HEK293 (cell line): ENCODE measurements around the gene SDHAF1.
A peak's percentile ranks its signal among the peaks of the same experiment; 100 is the strongest.

Source experiments
- CTCF ChIP-seq: fragments of 450-650 bp; formaldehyde crosslinking; IDR thresholded peaks from 2 replicates; pipeline ENCODE4 v1.5.1; 2016; ENCODE audit warnings: missing biosample characterization, missing genetic modification characterization
- OSR2 ChIP-seq: fragments of 450-650 bp; formaldehyde crosslinking; IDR thresholded peaks from 2 replicates; pipeline ENCODE4 v1.5.1; 2016; ENCODE audit warnings: missing biosample characterization, missing genetic modification characterization
- OVOL3 ChIP-seq: fragments of 450-650 bp; formaldehyde crosslinking; IDR thresholded peaks from 2 replicates; pipeline ENCODE4 v1.5.1; 2016; ENCODE audit warnings: missing biosample characterization, missing genetic modification characterization
- ZFHX2 ChIP-seq: fragments of 450-650 bp; formaldehyde crosslinking; conservative IDR thresholded peaks from 2 replicates; pipeline ENCODE4 v1.5.1; 2016; ENCODE audit warnings: missing biosample characterization, missing genetic modification characterization
- ZFP3 ChIP-seq: fragments of 450-650 bp; formaldehyde crosslinking; IDR thresholded peaks from 2 replicates; pipeline ENCODE4 v1.5.1; 2016; ENCODE audit warnings: low read depth, missing biosample characterization, missing genetic modification characterization
- ZNF133 ChIP-seq: fragments of 450-650 bp; formaldehyde crosslinking; IDR thresholded peaks from 2 replicates; pipeline ENCODE4 v1.5.1; 2016; ENCODE audit warnings: missing biosample characterization, missing genetic modification characterization
- ZNF146 ChIP-seq: fragments of 450-650 bp; formaldehyde crosslinking; IDR thresholded peaks from 2 replicates; pipeline ENCODE4 v1.5.1; 2016; ENCODE audit warnings: missing biosample characterization, missing genetic modification characterization
- ZNF169 ChIP-seq: fragments of 450-650 bp; formaldehyde crosslinking; IDR thresholded peaks from 2 replicates; pipeline ENCODE4 v1.5.1; 2016; ENCODE audit warnings: missing biosample characterization, missing genetic modification characterization
- ZNF175 ChIP-seq: fragments of 450-650 bp; formaldehyde crosslinking; IDR thresholded peaks from 2 replicates; pipeline ENCODE4 v1.5.1; 2016; ENCODE audit warnings: missing biosample characterization, missing genetic modification characterization
- ZNF211 ChIP-seq: fragments of 450-650 bp; formaldehyde crosslinking; IDR thresholded peaks from 2 replicates; pipeline ENCODE4 v1.5.1; 2016; ENCODE audit warnings: low read depth, missing biosample characterization, missing genetic modification characterization
- ZNF214 ChIP-seq: fragments of 450-650 bp; formaldehyde crosslinking; IDR thresholded peaks from 2 replicates; pipeline ENCODE4 v1.5.1; 2017; ENCODE audit warnings: missing biosample characterization, mild to moderate bottlenecking, missing genetic modification characterization, borderline replicate concordance
- ZNF223 ChIP-seq: fragments of 450-650 bp; formaldehyde crosslinking; IDR thresholded peaks from 2 replicates; pipeline ENCODE4 v1.5.1; 2016; ENCODE audit warnings: missing biosample characterization, missing genetic modification characterization
- ZNF280C ChIP-seq: fragments of 450-650 bp; formaldehyde crosslinking; IDR thresholded peaks from 2 replicates; pipeline ENCODE4 v1.5.1; 2016; ENCODE audit warnings: missing biosample characterization, missing genetic modification characterization
- ZNF302 ChIP-seq: fragments of 450-650 bp; formaldehyde crosslinking; IDR thresholded peaks from 2 replicates; pipeline ENCODE4 v1.5.1; 2016; ENCODE audit warnings: missing biosample characterization, missing genetic modification characterization, low read depth
- ZNF311 ChIP-seq: fragments of 450-650 bp; formaldehyde crosslinking; IDR thresholded peaks from 2 replicates; pipeline ENCODE4 v1.5.1; 2017; ENCODE audit warnings: missing biosample characterization, missing genetic modification characterization, borderline replicate concordance
- ZNF354C ChIP-seq: fragments of 450-650 bp; formaldehyde crosslinking; IDR thresholded peaks from 2 replicates; pipeline ENCODE4 v1.5.1; 2016; ENCODE audit warnings: missing biosample characterization, missing genetic modification characterization, low read depth, borderline replicate concordance
- ZNF394 ChIP-seq: fragments of 450-650 bp; formaldehyde crosslinking; IDR thresholded peaks from 2 replicates; pipeline ENCODE4 v1.5.1; 2016; ENCODE audit warnings: missing biosample characterization, missing genetic modification characterization, mild to moderate bottlenecking, moderate library complexity, borderline replicate concordance
- ZNF701 ChIP-seq: fragments of 450-650 bp; formaldehyde crosslinking; IDR thresholded peaks from 2 replicates; pipeline ENCODE4 v1.5.1; 2016; ENCODE audit warnings: missing biosample characterization, missing genetic modification characterization
- ZNF776 ChIP-seq: fragments of 450-650 bp; formaldehyde crosslinking; IDR thresholded peaks from 2 replicates; pipeline ENCODE4 v1.5.0; 2017; ENCODE audit warnings: missing biosample characterization, missing genetic modification characterization, borderline replicate concordance
- ZNF777 ChIP-seq: fragments of 450-650 bp; formaldehyde crosslinking; IDR thresholded peaks from 2 replicates; pipeline ENCODE4 v1.5.1; 2017; ENCODE audit warnings: missing biosample characterization, missing genetic modification characterization, borderline replicate concordance
- ZNF837 ChIP-seq: fragments of 450-650 bp; formaldehyde crosslinking; IDR thresholded peaks from 2 replicates; pipeline ENCODE4 v1.5.1; 2016; ENCODE audit warnings: missing biosample characterization, missing genetic modification characterization
- ZSCAN4 ChIP-seq: fragments of 450-650 bp; formaldehyde crosslinking; IDR thresholded peaks from 2 replicates; pipeline ENCODE4 v1.5.1; 2017; ENCODE audit warnings: missing biosample characterization, missing genetic modification characterization
- TF ChIP-seq, protein P1 (sequence below): fragments of 450-650 bp; formaldehyde crosslinking; IDR thresholded peaks from 2 replicates; pipeline ENCODE4 v1.5.1; 2016; ENCODE audit warnings: missing biosample characterization, missing genetic modification characterization
- TF ChIP-seq, protein P2 (sequence below): fragments of 450-650 bp; formaldehyde crosslinking; IDR thresholded peaks from 2 replicates; pipeline ENCODE4 v1.5.1; 2016; ENCODE audit warnings: missing biosample characterization, missing genetic modification characterization
- TF ChIP-seq, protein P3 (sequence below): fragments of 450-650 bp; formaldehyde crosslinking; IDR thresholded peaks from 2 replicates; pipeline ENCODE4 v1.5.1; 2016; ENCODE audit warnings: missing biosample characterization, missing genetic modification characterization
- TF ChIP-seq, protein P4 (sequence below): fragments of 450-650 bp; formaldehyde crosslinking; IDR thresholded peaks from 2 replicates; pipeline ENCODE4 v1.5.1; 2016; ENCODE audit warnings: missing biosample characterization, missing genetic modification characterization, low read depth

The SDHAF1 gene

GRCh38 chr19:35986664-35987570 lies 8.1 kb upstream of the SDHAF1 start (continued):
- TF ChIP-seq, protein P1, sequence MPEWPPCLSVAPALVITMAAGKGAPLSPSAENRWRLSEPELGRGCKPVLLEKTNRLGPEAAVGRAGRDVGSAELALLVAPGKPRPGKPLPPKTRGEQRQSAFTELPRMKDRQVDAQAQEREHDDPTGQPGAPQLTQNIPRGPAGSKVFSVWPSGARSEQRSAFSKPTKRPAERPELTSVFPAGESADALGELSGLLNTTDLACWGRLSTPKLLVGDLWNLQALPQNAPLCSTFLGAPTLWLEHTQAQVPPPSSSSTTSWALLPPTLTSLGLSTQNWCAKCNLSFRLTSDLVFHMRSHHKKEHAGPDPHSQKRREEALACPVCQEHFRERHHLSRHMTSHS (tag by site-specific recombination), result no peak
- TF ChIP-seq ZNF133 (tag by site-specific recombination), result no peak; the same call in none of the 2 replicates
- peak; percentile 97 for TF ChIP-seq ZFHX2
- TF ChIP-seq ZNF169 (tag by site-specific recombination), result no peak
- TF ChIP-seq, protein P2, sequence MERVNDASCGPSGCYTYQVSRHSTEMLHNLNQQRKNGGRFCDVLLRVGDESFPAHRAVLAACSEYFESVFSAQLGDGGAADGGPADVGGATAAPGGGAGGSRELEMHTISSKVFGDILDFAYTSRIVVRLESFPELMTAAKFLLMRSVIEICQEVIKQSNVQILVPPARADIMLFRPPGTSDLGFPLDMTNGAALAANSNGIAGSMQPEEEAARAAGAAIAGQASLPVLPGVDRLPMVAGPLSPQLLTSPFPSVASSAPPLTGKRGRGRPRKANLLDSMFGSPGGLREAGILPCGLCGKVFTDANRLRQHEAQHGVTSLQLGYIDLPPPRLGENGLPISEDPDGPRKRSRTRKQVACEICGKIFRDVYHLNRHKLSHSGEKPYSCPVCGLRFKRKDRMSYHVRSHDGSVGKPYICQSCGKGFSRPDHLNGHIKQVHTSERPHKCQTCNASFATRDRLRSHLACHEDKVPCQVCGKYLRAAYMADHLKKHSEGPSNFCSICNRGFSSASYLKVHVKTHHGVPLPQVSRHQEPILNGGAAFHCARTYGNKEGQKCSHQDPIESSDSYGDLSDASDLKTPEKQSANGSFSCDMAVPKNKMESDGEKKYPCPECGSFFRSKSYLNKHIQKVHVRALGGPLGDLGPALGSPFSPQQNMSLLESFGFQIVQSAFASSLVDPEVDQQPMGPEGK (tag by site-specific recombination), result peak; percentile 98
- TF ChIP-seq ZNF211, result no peak
- TF ChIP-seq ZNF175 (tag by site-specific recombination), result no peak
- no peak for TF ChIP-seq ZNF302 (tag by site-specific recombination)
- no peak for TF ChIP-seq ZNF311 (tag by site-specific recombination)
- 0 out of 2 replicates have a peak, but pooled peaks have one; percentile 11 for TF ChIP-seq ZSCAN4 (tag by site-specific recombination)
- peak; percentile 66; the same call in 1 of the 2 replicates for TF ChIP-seq CTCF
- no peak for TF ChIP-seq ZNF223 (tag by site-specific recombination)
- TF ChIP-seq, protein P3, sequence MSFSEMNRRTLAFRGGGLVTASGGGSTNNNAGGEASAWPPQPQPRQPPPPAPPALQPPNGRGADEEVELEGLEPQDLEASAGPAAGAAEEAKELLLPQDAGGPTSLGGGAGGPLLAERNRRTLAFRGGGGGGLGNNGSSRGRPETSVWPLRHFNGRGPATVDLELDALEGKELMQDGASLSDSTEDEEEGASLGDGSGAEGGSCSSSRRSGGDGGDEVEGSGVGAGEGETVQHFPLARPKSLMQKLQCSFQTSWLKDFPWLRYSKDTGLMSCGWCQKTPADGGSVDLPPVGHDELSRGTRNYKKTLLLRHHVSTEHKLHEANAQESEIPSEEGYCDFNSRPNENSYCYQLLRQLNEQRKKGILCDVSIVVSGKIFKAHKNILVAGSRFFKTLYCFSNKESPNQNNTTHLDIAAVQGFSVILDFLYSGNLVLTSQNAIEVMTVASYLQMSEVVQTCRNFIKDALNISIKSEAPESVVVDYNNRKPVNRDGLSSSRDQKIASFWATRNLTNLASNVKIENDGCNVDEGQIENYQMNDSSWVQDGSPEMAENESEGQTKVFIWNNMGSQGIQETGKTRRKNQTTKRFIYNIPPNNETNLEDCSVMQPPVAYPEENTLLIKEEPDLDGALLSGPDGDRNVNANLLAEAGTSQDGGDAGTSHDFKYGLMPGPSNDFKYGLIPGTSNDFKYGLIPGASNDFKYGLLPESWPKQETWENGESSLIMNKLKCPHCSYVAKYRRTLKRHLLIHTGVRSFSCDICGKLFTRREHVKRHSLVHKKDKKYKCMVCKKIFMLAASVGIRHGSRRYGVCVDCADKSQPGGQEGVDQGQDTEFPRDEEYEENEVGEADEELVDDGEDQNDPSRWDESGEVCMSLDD (tag by site-specific recombination), result peak; percentile 77
- TF ChIP-seq ZNF776, result no peak
- TF ChIP-seq, protein P4, sequence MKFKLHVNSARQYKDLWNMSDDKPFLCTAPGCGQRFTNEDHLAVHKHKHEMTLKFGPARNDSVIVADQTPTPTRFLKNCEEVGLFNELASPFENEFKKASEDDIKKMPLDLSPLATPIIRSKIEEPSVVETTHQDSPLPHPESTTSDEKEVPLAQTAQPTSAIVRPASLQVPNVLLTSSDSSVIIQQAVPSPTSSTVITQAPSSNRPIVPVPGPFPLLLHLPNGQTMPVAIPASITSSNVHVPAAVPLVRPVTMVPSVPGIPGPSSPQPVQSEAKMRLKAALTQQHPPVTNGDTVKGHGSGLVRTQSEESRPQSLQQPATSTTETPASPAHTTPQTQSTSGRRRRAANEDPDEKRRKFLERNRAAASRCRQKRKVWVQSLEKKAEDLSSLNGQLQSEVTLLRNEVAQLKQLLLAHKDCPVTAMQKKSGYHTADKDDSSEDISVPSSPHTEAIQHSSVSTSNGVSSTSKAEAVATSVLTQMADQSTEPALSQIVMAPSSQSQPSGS (tag by site-specific recombination), result no peak
- TF ChIP-seq OVOL3 (tag by site-specific recombination), result no peak
- TF ChIP-seq ZNF701, result 0 out of 2 replicates have a peak, but pooled peaks have one; percentile 11
- peak; percentile 54 for TF ChIP-seq ZNF394
- TF ChIP-seq ZNF777 (tag by site-specific recombination), result peak; percentile 95
- peak; percentile 95 for TF ChIP-seq ZNF146 (tag by site-specific recombination)
- 0 out of 2 replicates have a peak, but pooled peaks have one; percentile 50 for TF ChIP-seq OSR2 (tag by site-specific recombination)
- TF ChIP-seq ZFP3, result no peak
- no peak for TF ChIP-seq ZNF214 (tag by site-specific recombination)
- TF ChIP-seq ZNF837 (tag by site-specific recombination), result no peak; the same call in 1 of the 2 replicates
- TF ChIP-seq ZNF280C (tag by site-specific recombination), result no peak
- no peak for TF ChIP-seq ZNF354C
